ENCODE data around the gene ABHD17A. TPM values are rescaled to one million over a fixed set of nuclear protein-coding genes. Genes with fewer than 3 reads are reported as not detected.

The ABHD17A gene
- total RNA-seq, 2 experiments from 2014 or later, result 112 to 113 TPM

DNA sequence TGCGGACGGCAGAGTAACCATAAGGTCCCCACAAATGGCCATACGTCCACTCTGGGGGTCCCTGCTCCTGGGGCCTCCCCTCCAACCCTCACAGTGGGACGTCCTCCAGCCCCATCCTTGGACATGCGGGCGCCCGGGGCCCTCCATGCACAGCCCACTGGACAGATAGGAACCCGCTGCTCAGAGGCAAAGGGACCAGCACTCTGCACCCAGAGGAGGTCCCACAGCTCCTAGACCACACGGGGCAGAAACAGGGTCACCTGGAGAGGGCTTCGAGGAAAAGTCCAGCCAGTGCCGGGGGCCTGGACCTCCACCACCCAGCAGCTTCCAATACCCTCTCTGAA lies 48.1 kb downstream of the ABHD17A start:
- intact Hi-C loops (cut with micrococcal nuclease), result no loop called here
- Mint-ChIP-seq H3K4me3 (no peak overlapping the region), H3K4me1 (ENCODE audit: low read depth) (peaks cover 23% of the 10 kb centered on the region), H3K36me3 (ENCODE audit: low read depth) (peaks cover 2% of the 10 kb centered on the region), H3K27me3 (no peaks in the 10 kb centered on the region), H3K9me3 (no peaks in the 10 kb centered on the region), H3K27ac (no peak overlapping the region)
- ChIA-PET CTCF (interaction anchor here (0.8 to 3.8 kb wide), 9 partner anchors 9 to 424 kb away, joined by 3 to 57 read pairs (median 6); no protein-coding TSS in a partner anchor), POLR2A (interaction anchor here (1.0 to 3.7 kb wide), 3 partner anchors 9 to 21 kb away, joined by 3 to 16 read pairs (median 3); no protein-coding TSS in a partner anchor)
- no peak for TF ChIP-seq CTCF (IDR thresholded peaks at IDR 0.05)
- ATAC-seq, result no peak
- no peak for DNase-seq

DNA sequence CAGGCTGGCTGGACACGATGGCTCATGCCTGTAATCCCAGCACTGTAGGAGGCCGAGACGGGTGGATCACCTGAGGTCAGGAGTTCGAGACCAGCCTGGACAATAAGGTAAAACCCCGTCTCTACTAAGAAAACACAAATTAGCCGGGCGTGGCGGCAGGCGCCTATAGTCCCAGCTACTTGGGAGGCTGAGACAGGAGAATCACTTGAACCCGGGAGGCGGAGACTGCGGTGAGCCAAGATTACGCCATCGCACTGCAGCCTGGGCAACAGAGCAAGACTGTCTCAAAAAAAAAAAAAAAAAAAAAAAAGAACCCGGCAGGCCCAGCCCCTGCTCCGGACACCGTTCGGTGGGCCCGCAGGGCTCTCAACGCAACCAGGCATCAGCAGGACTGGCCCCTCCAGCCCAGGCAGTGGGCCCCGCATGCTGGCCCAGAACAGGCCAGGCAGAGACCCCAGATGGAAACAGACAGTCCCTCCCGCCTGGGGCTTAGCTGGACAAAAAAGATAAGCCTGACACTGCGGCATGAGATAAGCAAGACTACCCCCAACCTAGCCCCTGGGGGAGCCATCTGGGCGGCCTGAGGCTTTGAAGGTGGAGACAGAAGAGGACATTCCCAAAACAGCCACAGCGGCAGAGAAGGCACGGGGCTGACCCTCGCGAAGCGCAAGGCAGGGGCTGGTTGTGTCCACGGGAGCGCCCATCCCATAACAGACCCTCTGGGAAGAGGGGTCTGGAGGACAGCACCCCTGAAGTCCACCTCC lies 48.7 kb downstream of the ABHD17A start:
- Mint-ChIP-seq H3K27ac (no peak overlapping the region), H3K36me3 (ENCODE audit: low read depth) (peaks cover 2% of the 10 kb centered on the region), H3K27me3 (no peaks in the 10 kb centered on the region), H3K4me1 (ENCODE audit: low read depth) (peaks cover 17% of the 10 kb centered on the region), H3K9me3 (no peaks in the 10 kb centered on the region), H3K4me3 (no peak overlapping the region)
- ATAC-seq (no peak), DNase-seq (no peak)
- intact Hi-C loops (cut with micrococcal nuclease), result no loop called here
- ChIA-PET POLR2A (interaction anchor here (1.0 to 3.7 kb wide), 3 partner anchors 10 to 22 kb away, joined by 3 to 16 read pairs (median 3); no protein-coding TSS in a partner anchor), CTCF (interaction anchor here (1.9 to 3.8 kb wide), 5 partner anchors 9 to 38 kb away, joined by 6 to 57 read pairs (median 19); no protein-coding TSS in a partner anchor)
- TF ChIP-seq CTCF (IDR thresholded peaks at IDR 0.05), result no peak

DNA sequence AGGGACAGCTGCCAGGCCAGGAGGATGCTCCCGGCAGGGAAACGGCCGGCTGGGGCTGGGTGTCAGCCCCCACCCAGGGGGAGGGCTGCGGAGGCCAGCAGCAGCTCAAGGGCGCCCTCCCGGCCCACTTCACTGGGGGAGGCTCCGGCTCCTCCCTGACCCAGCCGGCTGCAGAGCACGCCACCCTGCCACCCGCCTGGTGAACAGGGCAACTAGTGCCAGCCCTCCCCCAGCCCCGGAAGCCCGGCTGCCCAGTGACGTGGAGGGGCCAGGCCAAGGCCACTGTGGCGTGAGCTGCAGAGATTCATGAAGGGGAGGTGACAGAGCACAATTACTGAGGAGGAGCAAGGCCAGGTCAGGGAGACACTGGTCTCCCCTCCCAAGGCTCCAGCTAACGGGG lies 51.8 kb downstream of the ABHD17A start:
- POLR2A ChIA-PET, result no interaction called here
- no peak for DNase-seq
- ATAC-seq, result no peak
- Mint-ChIP-seq H3K4me3 (no peak overlapping the region), H3K9me3 (no peaks in the 10 kb centered on the region), H3K4me1 (ENCODE audit: low read depth) (peaks cover 7% of the 10 kb centered on the region), H3K27me3 (no peaks in the 10 kb centered on the region), H3K27ac (no peak overlapping the region), H3K36me3 (ENCODE audit: low read depth) (peaks cover 1% of the 10 kb centered on the region)
- CTCF ChIA-PET, result no interaction called here
- intact Hi-C loops (cut with micrococcal nuclease), result no loop called here
- TF ChIP-seq CTCF (IDR thresholded peaks at IDR 0.05), result no peak

- ATAC-seq, result no peak
- Mint-ChIP-seq H3K36me3 (ENCODE audit: low read depth) (peaks cover 1% of the 10 kb centered on the region), H3K27me3 (no peaks in the 10 kb centered on the region), H3K9me3 (no peaks in the 10 kb centered on the region), H3K4me1 (ENCODE audit: low read depth) (peaks cover 3% of the 10 kb centered on the region), H3K4me3 (no peak overlapping the region), H3K27ac (no peak overlapping the region)
- POLR2A ChIA-PET, result no interaction called here
- no peak for DNase-seq
- intact Hi-C loops (cut with micrococcal nuclease), result no loop called here
- no peak for TF ChIP-seq CTCF (IDR thresholded peaks at IDR 0.05)
- CTCF ChIA-PET, result no interaction called here
Measured at GRCh38 chr19:1832046-1832663, 53.1 kb downstream of the ABHD17A start.

DNA sequence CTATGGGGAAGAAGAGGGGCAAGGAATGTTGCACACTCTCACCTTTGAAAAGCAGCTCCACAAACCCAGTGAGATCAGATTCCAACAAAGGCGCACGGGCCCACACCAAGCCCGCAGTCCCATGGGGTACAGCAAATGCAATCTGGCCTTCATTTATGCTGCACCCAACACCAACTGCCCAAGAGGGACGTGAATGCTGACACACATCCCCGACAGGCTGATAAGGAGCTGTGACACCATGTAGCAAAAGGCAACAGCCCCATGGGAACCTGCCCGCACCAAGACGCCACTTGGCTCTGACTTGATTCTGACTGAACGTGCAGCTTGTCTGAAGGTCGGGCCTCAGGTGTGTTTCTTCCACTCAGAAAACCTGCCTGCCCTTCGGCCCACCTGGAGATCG lies 54.3 kb downstream of the ABHD17A start:
- Mint-ChIP-seq H3K27ac (no peak overlapping the region), H3K4me3 (no peak overlapping the region), H3K9me3 (no peaks in the 10 kb centered on the region), H3K36me3 (ENCODE audit: low read depth) (peaks cover 3% of the 10 kb centered on the region), H3K27me3 (no peaks in the 10 kb centered on the region), H3K4me1 (ENCODE audit: low read depth) (peaks cover 2% of the 10 kb centered on the region)
- POLR2A ChIA-PET, result interaction anchor here (0.7 to 1.0 kb wide), 2 partner anchors 8 to 12 kb away, joined by 3 read pairs; no protein-coding TSS in a partner anchor
- intact Hi-C loops (cut with micrococcal nuclease), result no loop called here
- ATAC-seq (no peak), DNase-seq (no peak)
- CTCF ChIA-PET, result interaction anchor here (1.1 kb wide), 1 partner anchor 37 kb away, joined by 4 read pairs; no protein-coding TSS in a partner anchor
- no peak for TF ChIP-seq CTCF (IDR thresholded peaks at IDR 0.05)

All from activated CD8-positive, alpha-beta T cell treated with anti-CD3 and anti-CD28 coated beads for 36 hours (primary cell).